Sigmoid colon (tissue), 3 donors: Measurements from ENCODE around the gene CHSY3.

ENCODE experiments used
- POLR2A ChIP-seq, 2 donors: fragments of 450-650 bp; IDR thresholded peaks; one replicate each; pipeline ENCODE4 v1.6.1; 2016; ENCODE audit warnings: antibody characterized with exemption in 2 of 2, mild to moderate bottlenecking in 2 of 2, moderate library complexity in 2 of 2
- TF ChIP-seq, protein P1 (sequence below), 4 experiments: fragments of 450-650 bp in 3 of 4; fragments of 200-600 bp in 1 of 4; IDR thresholded peaks; one replicate each; pipeline ENCODE4 v1.5.1; 2016 to 2019; ENCODE audit warnings: antibody characterized with exemption in 4 of 4, mild to moderate bottlenecking in 3 of 4, moderate library complexity in 2 of 4

DNA sequence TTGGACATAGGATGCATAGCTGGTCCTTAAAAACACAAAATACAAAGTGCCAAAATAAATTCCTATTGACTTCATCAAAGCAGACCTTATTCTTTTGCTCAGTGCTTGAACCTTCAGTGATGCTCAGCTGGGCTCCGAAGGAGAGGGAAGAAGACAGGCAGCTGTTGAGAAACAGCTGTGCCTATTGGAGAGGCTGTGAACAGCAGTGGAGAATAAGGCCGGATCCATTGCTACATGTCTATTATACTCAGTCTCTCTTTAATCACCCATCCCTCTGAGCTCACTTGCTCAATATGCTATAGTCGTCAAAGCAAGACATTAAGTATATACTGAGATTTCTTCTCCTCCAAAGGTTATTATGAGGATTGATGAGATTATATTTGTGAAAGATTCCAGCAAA, 174.4 kb downstream of the CHSY3 start:
- no peak for TF ChIP-seq POLR2A (IDR thresholded peaks at IDR 0.05)
- TF ChIP-seq, protein P1, sequence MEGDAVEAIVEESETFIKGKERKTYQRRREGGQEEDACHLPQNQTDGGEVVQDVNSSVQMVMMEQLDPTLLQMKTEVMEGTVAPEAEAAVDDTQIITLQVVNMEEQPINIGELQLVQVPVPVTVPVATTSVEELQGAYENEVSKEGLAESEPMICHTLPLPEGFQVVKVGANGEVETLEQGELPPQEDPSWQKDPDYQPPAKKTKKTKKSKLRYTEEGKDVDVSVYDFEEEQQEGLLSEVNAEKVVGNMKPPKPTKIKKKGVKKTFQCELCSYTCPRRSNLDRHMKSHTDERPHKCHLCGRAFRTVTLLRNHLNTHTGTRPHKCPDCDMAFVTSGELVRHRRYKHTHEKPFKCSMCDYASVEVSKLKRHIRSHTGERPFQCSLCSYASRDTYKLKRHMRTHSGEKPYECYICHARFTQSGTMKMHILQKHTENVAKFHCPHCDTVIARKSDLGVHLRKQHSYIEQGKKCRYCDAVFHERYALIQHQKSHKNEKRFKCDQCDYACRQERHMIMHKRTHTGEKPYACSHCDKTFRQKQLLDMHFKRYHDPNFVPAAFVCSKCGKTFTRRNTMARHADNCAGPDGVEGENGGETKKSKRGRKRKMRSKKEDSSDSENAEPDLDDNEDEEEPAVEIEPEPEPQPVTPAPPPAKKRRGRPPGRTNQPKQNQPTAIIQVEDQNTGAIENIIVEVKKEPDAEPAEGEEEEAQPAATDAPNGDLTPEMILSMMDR (IDR thresholded peaks at IDR 0.05): no peak
